Chondrocyte (in vitro differentiated cells): ENCODE results near the gene TARP.
"Not testable (repeated sequence)": the region's sequence is repeated elsewhere in the genome, so short reads cannot be mapped to it uniquely, and the experiment has no call there.

Experiments used
- DNase-seq: peaks from one replicate; pipeline ENCODE4 v3.0.0; 2021; ENCODE audit warnings: mixed read lengths, low spot score
- H3K27ac Mint-ChIP-seq: one replicate; pipeline ENCODE4 v1.8.0; 2021; ENCODE audit warnings: mild to moderate bottlenecking, moderate library complexity, mixed read lengths; ENCODE audit not compliant: unreplicated experiment
- H3K27me3 Mint-ChIP-seq: 2 replicates; pipeline ENCODE4 v1.8.0; 2021; ENCODE audit warnings: low read depth, mixed read lengths
- H3K36me3 Mint-ChIP-seq: 2 replicates; pipeline ENCODE4 v1.8.0; 2021; ENCODE audit warnings: low read depth, mixed read lengths
- H3K4me1 Mint-ChIP-seq: 2 replicates; pipeline ENCODE4 v1.8.0; 2021; ENCODE audit warnings: low read depth, mild to moderate bottlenecking, mixed read lengths
- H3K4me3 Mint-ChIP-seq: one replicate; pipeline ENCODE4 v1.8.0; 2021; ENCODE audit warnings: mild to moderate bottlenecking, moderate library complexity, mixed read lengths; ENCODE audit not compliant: unreplicated experiment
- H3K9me3 Mint-ChIP-seq: 2 replicates; pipeline ENCODE4 v1.8.0; 2021; ENCODE audit warnings: low read depth, mixed read lengths
- CTCF ChIP-seq: fragments of 200-600 bp; sonication (generic); IDR thresholded peaks from 2 replicates; pipeline ENCODE4 v1.5.0; 2021; ENCODE audit warnings: antibody characterized with exemption, mild to moderate bottlenecking, moderate library complexity

Gene TARP

GRCh38 chr7:38262545-38262944 lies 10.9 kb downstream of the TARP start:
- no peaks in the 10 kb centered on the region for H3K9me3 Mint-ChIP-seq
- TF ChIP-seq CTCF: no peak
- H3K36me3 Mint-ChIP-seq: no peaks in the 10 kb centered on the region
- H3K27me3 Mint-ChIP-seq: peaks cover 9% of the 10 kb centered on the region
- no peak overlapping the region for H3K27ac Mint-ChIP-seq
- DNase-seq: no peak
- no peaks in the 10 kb centered on the region for H3K4me1 Mint-ChIP-seq
- H3K4me3 Mint-ChIP-seq: no peak overlapping the region

- not testable (repeated sequence) for H3K27me3 Mint-ChIP-seq, H3K36me3 Mint-ChIP-seq, H3K4me3 Mint-ChIP-seq, H3K9me3 Mint-ChIP-seq, H3K4me1 Mint-ChIP-seq, H3K27ac Mint-ChIP-seq, DNase-seq
Observed at GRCh38 chr7:38262026-38262425, 11.4 kb downstream of the TARP start.

GRCh38 chr7:38261601-38262000 lies 11.8 kb downstream of the TARP start:
- DNase-seq, H3K4me1 Mint-ChIP-seq, H3K4me3 Mint-ChIP-seq: not testable (repeated sequence)

GRCh38 chr7:38259157-38259556 lies 14.3 kb downstream of the TARP start:
- not testable (repeated sequence) for H3K4me1 Mint-ChIP-seq, H3K27me3 Mint-ChIP-seq, H3K9me3 Mint-ChIP-seq, H3K27ac Mint-ChIP-seq, DNase-seq, H3K36me3 Mint-ChIP-seq, H3K4me3 Mint-ChIP-seq

More at GRCh38 chr7:38261601-38262000, 11.8 kb downstream of the TARP start:
- not testable (repeated sequence) for H3K9me3 Mint-ChIP-seq, H3K27ac Mint-ChIP-seq, H3K36me3 Mint-ChIP-seq, H3K27me3 Mint-ChIP-seq

- no peak for TF ChIP-seq CTCF
- H3K4me3 Mint-ChIP-seq: no peak overlapping the region
- no peaks in the 10 kb centered on the region for H3K4me1 Mint-ChIP-seq
- H3K36me3 Mint-ChIP-seq: no peaks in the 10 kb centered on the region
- no peaks in the 10 kb centered on the region for H3K9me3 Mint-ChIP-seq
- peaks cover 10% of the 10 kb centered on the region for H3K27me3 Mint-ChIP-seq
- no peak for DNase-seq
- H3K27ac Mint-ChIP-seq: no peak overlapping the region
Observed at GRCh38 chr7:38257350-38257677, 16.1 kb downstream of the TARP start.

GRCh38 chr7:38249849-38250248 lies 23.6 kb downstream of the TARP start:
- H3K27me3 Mint-ChIP-seq, H3K4me3 Mint-ChIP-seq, H3K36me3 Mint-ChIP-seq, H3K9me3 Mint-ChIP-seq, DNase-seq, H3K27ac Mint-ChIP-seq, H3K4me1 Mint-ChIP-seq: not testable (repeated sequence)

- Mint-ChIP-seq H3K27me3 (peaks cover 3% of the 10 kb centered on the region), H3K36me3 (no peaks in the 10 kb centered on the region), H3K4me1 (no peaks in the 10 kb centered on the region), H3K27ac (no peak overlapping the region), H3K4me3 (no peak overlapping the region), H3K9me3 (no peaks in the 10 kb centered on the region)
- no peak for DNase-seq
- TF ChIP-seq CTCF: no peak
Observed at GRCh38 chr7:38248069-38248567, 25.3 kb downstream of the TARP start.
